K562 (cell line): ENCODE measurements around the gene CSAD. TPM values are rescaled to one million over a fixed set of nuclear protein-coding genes. Genes with fewer than 3 reads are reported as not detected.

Experiments used
- ATAC-seq: fragments of 200-7000 bp; cut with Tn5 transposase; 3 replicates; pipeline ENCODE4 v1.9.1; 2020; ENCODE audit warnings: moderate library complexity
- BruUV-seq: library from RNA; stranded (reverse); fragments of 400-500 nt; replicated peaks from 2 replicates; lab custom pipeline; 2021; lab: Mats Ljungman, UMichigan
- CTCF ChIA-PET: fragments of 300-600 bp; formaldehyde crosslinking; extraction: SDS; loops from one replicate; lab custom pipeline; 2021; ENCODE audit warnings: low intra/inter-chr PET ratio; lab: Yijun Ruan, JAX
- POLR2A ChIA-PET: fragments of 300-600, 350-650 bp; sonication (Branson Sonifier 250); formaldehyde crosslinking; extraction: SDS; loops from one replicate; lab custom pipeline; 2021; ENCODE audit warnings: antibody characterized with exemption, inconsistent platforms; lab: Yijun Ruan, JAX
- DNase-seq, 4 experiments: peaks; one replicate each; pipeline versions ENCODE4 v3.0.0 to v3.0.0-alpha.2; 2011 to 2018; ENCODE audit warnings: low spot score in 3 of 4, mixed read lengths in 3 of 4; ENCODE audit errors: extremely low read depth in 1 of 4
- FAIRE-seq: peaks from 2 replicates; lab custom pipeline; 2011; peaks lifted over from hg19 to GRCh38; lab: Jason Lieb, UNC
- H2AFZ ChIP-seq: 2 replicates; pipeline ENCODE4 v1.6.0; 2011; ENCODE audit warnings: low read depth, low read length, control low read depth, inconsistent platforms
- H3K27ac ChIP-seq: fragments of 200-600 bp; 3 replicates; pipeline ENCODE4 v1.8.0; 2011; ENCODE audit warnings: low read depth, mild to moderate bottlenecking, control low read depth, inconsistent platforms, low read length, moderate library complexity, mixed read lengths; ENCODE audit errors: extremely low read depth
- H3K27me3 ChIP-seq, 2 experiments: fragments of 300-600 bp in 1 of 2; 2 replicates in 1 of 2; 3 replicates in 1 of 2; pipeline versions ENCODE4 v1.6.0 to v1.8.0; 2011; ENCODE audit warnings: inconsistent platforms in 2 of 2, low read length in 2 of 2, mild to moderate bottlenecking in 1 of 2, mixed read lengths in 1 of 2, moderate library complexity in 1 of 2; ENCODE audit not compliant: control insufficient read depth in 2 of 2, insufficient read depth in 2 of 2
- H3K36me3 ChIP-seq: fragments of 300-600 bp; 3 replicates; pipeline ENCODE4 v1.8.0; 2011; ENCODE audit warnings: mild to moderate bottlenecking, low read length, inconsistent platforms; ENCODE audit not compliant: control insufficient read depth, insufficient read depth
- H3K4me1 ChIP-seq, 2 experiments: fragments of 200-600 bp in 1 of 2; replicated peaks in 1 of 2; 2 replicates in 1 of 2; 3 replicates in 1 of 2; pipeline versions ENCODE4 v1.5.1 to v1.8.0; 2011; ENCODE audit warnings: inconsistent platforms in 2 of 2, low read length in 2 of 2, mild to moderate bottlenecking in 1 of 2, mixed read lengths in 1 of 2, moderate library complexity in 1 of 2; ENCODE audit not compliant: control insufficient read depth in 2 of 2, insufficient read depth in 2 of 2
- H3K4me2 ChIP-seq: 2 replicates; pipeline ENCODE4 v1.6.1; 2011; ENCODE audit warnings: low read length, control low read depth, inconsistent platforms, mixed read lengths; ENCODE audit not compliant: insufficient read depth
- H3K4me3 ChIP-seq: fragments of 200-600 bp; sonication (generic), shearing (Covaris generic); 2 replicates; pipeline ENCODE4 v1.5.1; 2016; ENCODE audit warnings: control low read depth, inconsistent platforms
- H3K79me2 ChIP-seq: fragments of 200-600 bp; 3 replicates; pipeline ENCODE4 v1.8.0; 2011; ENCODE audit warnings: low read length, inconsistent platforms; ENCODE audit not compliant: control insufficient read depth, insufficient read depth
- H3K9ac ChIP-seq, 2 experiments: 2 replicates each; pipeline versions ENCODE4 v1.6.0 to v1.6.1; 2011; ENCODE audit warnings: low read depth in 2 of 2, low read length in 2 of 2, control low read depth in 1 of 2, inconsistent platforms in 1 of 2, mild to moderate bottlenecking in 1 of 2, mixed read lengths in 1 of 2; ENCODE audit not compliant: insufficient read depth in 1 of 2
- H3K9me1 ChIP-seq: one replicate; pipeline ENCODE4 v1.6.0; 2011; ENCODE audit warnings: inconsistent platforms, mild to moderate bottlenecking, low read length, moderate library complexity; ENCODE audit not compliant: control insufficient read depth, insufficient read depth
- H3K9me3 ChIP-seq: replicated peaks from 2 replicates; pipeline ENCODE4 v1.5.1; 2011; ENCODE audit warnings: low read depth, low read length, inconsistent platforms; ENCODE audit not compliant: control insufficient read depth, insufficient read depth
- H4K20me1 ChIP-seq: replicated peaks from 2 replicates; pipeline ENCODE4 v1.6.1; 2011; ENCODE audit warnings: low read length, inconsistent platforms, mixed read lengths; ENCODE audit not compliant: control insufficient read depth, insufficient read depth
- BRCA1 ChIP-seq, 2 experiments: fragments of 450-650 bp in 1 of 2; sonication (generic) in 1 of 2; formaldehyde crosslinking in 1 of 2; IDR thresholded peaks; 2 replicates each; pipeline versions ENCODE4 v1.5.0 to v1.6.1; 2017 to 2020; ENCODE audit warnings: mild to moderate bottlenecking in 1 of 2, missing genetic modification reagents in 1 of 2
- HDAC1 ChIP-seq, 2 experiments: fragments of 450-650 bp; IDR thresholded peaks; 2 replicates each; pipeline ENCODE4 v1.6.1; 2016 to 2017; ENCODE audit warnings: inconsistent platforms in 1 of 2, mild to moderate bottlenecking in 1 of 2, moderate library complexity in 1 of 2
- MTA3 ChIP-seq: fragments of 450-650 bp; formaldehyde crosslinking; IDR thresholded peaks from 2 replicates; pipeline ENCODE4 v1.6.1; 2017; ENCODE audit warnings: mild to moderate bottlenecking, borderline replicate concordance
- NCOA6 ChIP-seq: fragments of 450-650 bp; IDR thresholded peaks from 2 replicates; pipeline ENCODE4 v1.6.1; 2017; ENCODE audit warnings: mild to moderate bottlenecking
- NELFE ChIP-seq: IDR thresholded peaks from 2 replicates; pipeline ENCODE4 v1.6.1; 2011; ENCODE audit warnings: mild to moderate bottlenecking; ENCODE audit not compliant: insufficient read depth, insufficient read length
- PHF8 ChIP-seq: fragments of 200-600 bp; sonication (generic); IDR thresholded peaks from 2 replicates; pipeline ENCODE4 v1.6.1; 2012; ENCODE audit warnings: mixed run types, mild to moderate bottlenecking, inconsistent platforms, low read length, moderate library complexity, borderline replicate concordance
- SMARCA5 ChIP-seq: fragments of 450-650 bp; IDR thresholded peaks from 2 replicates; pipeline ENCODE4 v1.6.1; 2016
- WGBS: fragments of 100-300 bp; shearing (Covaris generic); methylation state at CpG from one replicate; pipeline ENCODE4 v1.1.6; 2016; ENCODE audit warnings: low coverage, mixed read lengths; ENCODE audit not compliant: insufficient coverage; ENCODE audit errors: missing lambda C conversion rate; 5-methylcytosine and 5-hydroxymethylcytosine counted together
- in situ Hi-C: fragments of 300-500 bp; cut with MboI; formaldehyde crosslinking; loops from 4 replicates; pipeline ENCODE4 v1.15.0; 2018; ENCODE audit warnings: inconsistent platforms, mixed read lengths
- intact Hi-C: fragments of 100-400 bp; cut with micrococcal nuclease; formaldehyde crosslinking; loops from 2 replicates; pipeline ENCODE4 v1.14.2; 2022
- polyA plus RNA-seq, 8 experiments: library from polyadenylated mRNA; depleted of rRNA in 4 of 8; stranded (reverse) in 5 of 8; unstranded in 3 of 8; fragments of >200 nt; fragmentation: Nextera tagmentation in 2 of 8; fragmentation: Illumina TruSeq in 1 of 8; extraction: Ambion mirVana in 2 of 8; extraction: Trizol in 1 of 8; gene quantifications; 2 replicates each; pipeline versions ENCODE4 v1.2.1 to v1.2.3, GENCODE V29; 2011 to 2014; ENCODE audit warnings: inconsistent platforms in 1 of 8, missing spikeins in 1 of 8
- total RNA-seq, 7 experiments: library from RNA; depleted of rRNA in 6 of 7; stranded (reverse); fragments of >200 nt in 6 of 7; fragmentation: Illumina TruSeq in 2 of 7; extraction: Trizol in 2 of 7; gene quantifications; 2 replicates each; pipeline versions ENCODE4 v1.2.1 to v1.2.3, GENCODE V29; 2011 to 2021; ENCODE audit warnings: low replicate concordance in 1 of 7

CSAD gene
- total and polyA plus RNA-seq, 9 of the 15 experiments (the other 6 are each of a cell fraction or from before 2014, with no cell fraction given), result 1.8 to 19.6 (median 8.1) TPM

- peak in 1 of 4 experiments; percentile 2 for DNase-seq
- H3K4me1 ChIP-seq, result peaks cover 4 to 8% of the 10 kb centered on the region in 2 experiments; a peak in 3 of 5 replicates
- H2AFZ ChIP-seq, result peak overlapping the region; percentile 42
- BruUV-seq, result no TSS peak
- no peak overlapping the region for H3K4me2 ChIP-seq
- H3K27ac ChIP-seq, result no peak overlapping the region
- no peak for ATAC-seq
- no peak for FAIRE-seq
- intact Hi-C loops, result no loop called here
- no peak for TF ChIP-seq HDAC1 (IDR thresholded peaks at IDR 0.05)
- TF ChIP-seq MTA3, result no peak
- no peak for TF ChIP-seq NELFE
- TF ChIP-seq SMARCA5, result no peak
- no peak for TF ChIP-seq BRCA1 (IDR thresholded peaks at IDR 0.05)
- no peak for TF ChIP-seq BRCA1 (CRISPR knock-in tag; IDR thresholded peaks at IDR 0.05)
- no peak for TF ChIP-seq NCOA6
- TF ChIP-seq PHF8, result no peak
- no peaks in the 10 kb centered on the region for H3K27me3 ChIP-seq
- ChIA-PET POLR2A (interaction anchor here (0.7 kb wide), 1 partner anchor 10 kb away, joined by 3 read pairs; the partner anchor contains the start of gene SOAT2), CTCF (no interaction called here)
- H4K20me1 ChIP-seq, result no peaks in the 10 kb centered on the region
- no peaks in the 10 kb centered on the region for H3K36me3 ChIP-seq
- no peaks in the 10 kb centered on the region for H3K9me3 ChIP-seq
- no peaks in the 10 kb centered on the region for H3K9me1 ChIP-seq
- WGBS, result 68% methylated on average over 12 of the region's 12 CpGs
- peak overlapping the region in 1 of 2 experiments; percentile 60; a peak in 1 of 4 replicates for H3K9ac ChIP-seq
- in situ Hi-C loops, result no loop called here
- no peaks in the 10 kb centered on the region for H3K79me2 ChIP-seq
- no peak overlapping the region for H3K4me3 ChIP-seq
Observed at GRCh38 chr12:53113136-53113705, 67.5 kb downstream of the CSAD start.
